Measurements from ENCODE around the gene SERTAD4. TPM values are rescaled to one million over a fixed set of nuclear protein-coding genes. Genes with fewer than 3 reads are reported as not detected.
"Not testable (repeated sequence)": the region's sequence is repeated elsewhere in the genome, so short reads cannot be mapped to it uniquely, and the experiment has no call there.

The SERTAD4 gene
- total RNA-seq, 1 experiment from 2014 or later, result 14.2 TPM

DNA sequence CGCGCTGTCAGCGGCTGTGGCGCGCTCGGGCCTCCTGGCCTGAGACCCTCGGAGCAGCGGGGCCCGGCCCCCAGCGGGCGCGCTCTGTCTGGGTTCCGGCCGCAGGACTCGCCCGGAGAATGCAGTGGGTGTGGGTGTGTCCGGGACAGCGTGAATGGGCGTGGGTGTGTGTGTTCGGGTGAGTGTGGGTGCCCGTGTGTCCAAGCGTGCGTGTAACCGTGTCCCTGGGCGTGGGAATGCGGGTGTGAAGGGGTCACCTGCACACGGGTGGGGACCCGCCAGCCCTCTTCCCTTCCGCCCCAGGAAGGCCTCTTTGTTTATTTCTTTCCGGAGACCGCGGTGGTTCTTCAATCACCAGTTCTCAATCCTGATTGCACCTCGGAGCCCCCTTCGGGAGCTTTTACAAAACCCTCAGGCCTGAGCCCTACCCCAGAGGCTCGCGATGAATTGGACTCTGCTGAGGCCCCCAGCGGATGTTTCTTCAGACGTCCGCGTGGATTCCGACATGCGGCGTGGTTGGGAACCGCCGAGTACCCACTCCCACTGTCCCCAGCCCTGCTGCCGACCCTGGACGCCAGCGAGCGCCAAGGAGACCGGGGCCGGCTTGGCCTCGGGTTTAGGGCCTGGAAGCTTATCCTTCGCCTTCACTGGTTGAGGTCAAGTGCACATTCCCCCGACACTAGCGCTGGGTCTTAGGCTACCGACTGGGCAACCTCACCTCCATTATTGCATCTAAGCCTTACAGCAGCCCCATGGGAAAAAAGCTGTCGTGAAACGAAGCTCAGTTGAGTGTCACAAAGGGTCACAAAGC, 19.3 kb downstream of the SERTAD4 start:
- DNase-seq (ENCODE audit: low spot score), result peak; percentile 30
- in situ Hi-C loops (cut with HindIII; ENCODE audit: low sequenced_read_pairs), result no loop called here

DNA sequence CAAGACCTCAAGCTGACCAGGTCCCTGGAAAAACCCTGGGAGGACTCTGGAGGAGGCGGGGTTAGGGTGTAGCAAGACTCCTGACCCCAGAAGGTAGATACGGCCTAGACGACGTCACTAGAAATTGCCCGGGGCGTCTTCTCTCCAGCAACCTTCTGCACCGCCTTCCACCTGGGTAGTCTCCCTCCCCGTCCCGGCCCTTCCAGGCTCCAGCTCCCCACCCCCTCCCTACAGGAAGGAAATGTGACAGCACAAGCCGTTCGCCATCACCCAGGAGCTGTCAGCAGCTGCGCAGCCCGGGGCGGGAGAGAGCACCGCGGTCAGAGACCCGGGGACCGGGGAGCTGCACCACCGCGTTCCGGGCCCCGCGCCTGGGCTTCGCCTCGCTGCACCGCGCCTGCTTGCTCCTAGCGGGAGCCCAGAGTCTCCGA, 20.0 kb downstream of the SERTAD4 start:
- DNase-seq (ENCODE audit: low spot score), result peak; percentile 61
- in situ Hi-C loops (cut with HindIII; ENCODE audit: low sequenced_read_pairs), result no loop called here

DNA sequence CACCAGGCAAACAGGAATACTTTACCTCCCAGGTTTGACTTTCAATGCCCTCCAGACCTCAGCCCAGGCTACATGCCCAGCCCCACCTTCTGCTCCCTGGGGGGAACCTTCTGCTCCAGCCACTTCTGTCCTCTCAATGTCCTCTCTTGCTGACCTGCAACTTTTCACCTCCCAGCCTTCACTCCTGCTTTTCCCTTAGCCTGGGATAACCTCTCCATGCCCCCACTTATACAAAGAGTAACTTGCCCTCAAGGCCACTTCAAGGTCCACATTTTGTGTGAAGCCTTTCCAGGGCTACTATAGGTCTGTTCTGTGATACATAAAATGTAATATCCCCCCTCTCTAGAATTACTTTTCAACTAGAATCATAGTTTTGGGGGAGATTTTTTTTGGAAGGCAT, 21.7 kb downstream of the SERTAD4 start:
- in situ Hi-C loops (cut with HindIII; ENCODE audit: low sequenced_read_pairs), result no loop called here
- no peak for DNase-seq (ENCODE audit: low spot score)

DNA sequence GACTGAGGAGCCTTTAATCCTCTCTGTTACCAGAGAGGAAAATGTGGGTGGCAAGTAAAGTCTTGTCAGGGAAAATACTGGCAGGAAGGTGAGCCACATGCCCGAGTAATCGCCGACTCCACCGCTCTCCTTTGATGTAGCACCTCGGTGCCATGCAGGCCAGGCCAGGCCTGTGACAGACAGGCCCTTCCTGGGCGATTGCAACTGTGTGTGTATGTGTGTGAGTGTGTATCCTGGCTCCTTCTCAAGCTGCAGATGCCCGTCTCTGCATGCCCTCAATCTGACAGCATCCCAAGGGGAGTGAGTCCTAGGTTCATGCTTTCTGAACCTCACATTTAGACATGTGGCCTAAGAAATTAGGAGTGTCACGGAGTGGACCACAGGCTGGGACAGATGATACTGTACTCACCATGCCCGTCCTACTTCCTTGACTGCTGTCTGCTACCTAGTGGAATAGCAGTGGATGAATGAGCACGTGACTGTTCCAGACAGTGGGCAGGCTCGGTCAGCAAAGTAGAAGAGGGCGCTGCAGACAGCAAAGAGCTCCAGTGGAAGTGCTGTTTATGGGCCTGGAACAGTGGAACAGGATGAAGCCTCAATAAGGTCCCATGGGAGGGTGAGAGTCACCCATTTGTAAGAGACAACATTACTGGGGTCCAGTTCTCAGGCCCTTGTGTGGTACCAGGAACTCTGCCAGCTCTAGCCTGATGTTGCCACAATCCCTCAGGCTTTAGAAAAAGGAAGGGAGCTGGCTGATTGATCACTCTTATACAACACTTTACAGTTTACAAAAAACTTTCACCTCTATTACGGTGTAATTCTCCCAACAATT, 25.3 kb downstream of the SERTAD4 start:
- in situ Hi-C loops (cut with HindIII; ENCODE audit: low sequenced_read_pairs), result no loop called here
- DNase-seq (ENCODE audit: low spot score), result no peak

DNA sequence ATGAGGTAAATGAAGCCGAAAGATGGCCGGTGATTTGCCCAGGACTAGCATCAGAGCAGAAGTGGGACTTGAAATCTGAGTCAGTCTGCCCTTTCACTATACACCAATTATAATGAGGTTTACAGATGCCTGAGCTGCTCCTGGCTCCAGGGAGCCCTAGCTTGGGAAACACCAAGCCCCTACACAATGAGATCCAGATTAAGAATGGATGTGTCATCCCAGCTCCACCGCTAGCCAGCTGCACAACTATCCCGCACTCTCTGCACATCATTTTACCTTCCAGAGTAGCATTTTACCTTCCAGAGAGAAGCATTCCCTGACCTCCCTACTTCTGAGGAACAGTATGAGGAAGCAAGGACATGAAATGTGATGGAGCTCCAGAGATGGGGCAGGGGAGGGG, 27.0 kb downstream of the SERTAD4 start:
- no peak for DNase-seq (ENCODE audit: low spot score)
- in situ Hi-C loops (cut with HindIII; ENCODE audit: low sequenced_read_pairs), result no loop called here

DNA sequence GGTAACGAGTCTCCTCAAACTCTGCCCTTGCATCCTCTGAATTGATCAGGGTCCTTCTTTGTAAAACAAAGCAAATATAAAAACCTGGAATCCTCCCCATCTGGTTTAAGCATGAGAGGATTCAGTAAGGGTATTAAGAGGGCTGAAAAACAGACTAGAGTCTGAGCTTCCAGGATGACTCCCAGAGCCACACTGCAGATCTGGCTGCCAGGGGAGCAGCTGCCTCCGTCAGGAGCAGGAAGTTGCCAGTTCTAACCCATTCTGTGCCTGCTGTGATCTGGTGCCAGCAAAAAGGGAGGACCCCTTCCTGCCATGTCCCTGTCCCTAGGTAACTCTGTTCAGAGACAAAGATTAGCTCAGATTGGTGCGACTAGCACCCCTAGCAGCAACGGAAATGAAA, 27.5 kb downstream of the SERTAD4 start:
- no peak for DNase-seq (ENCODE audit: low spot score)
- in situ Hi-C loops (cut with HindIII; ENCODE audit: low sequenced_read_pairs), result no loop called here

DNA sequence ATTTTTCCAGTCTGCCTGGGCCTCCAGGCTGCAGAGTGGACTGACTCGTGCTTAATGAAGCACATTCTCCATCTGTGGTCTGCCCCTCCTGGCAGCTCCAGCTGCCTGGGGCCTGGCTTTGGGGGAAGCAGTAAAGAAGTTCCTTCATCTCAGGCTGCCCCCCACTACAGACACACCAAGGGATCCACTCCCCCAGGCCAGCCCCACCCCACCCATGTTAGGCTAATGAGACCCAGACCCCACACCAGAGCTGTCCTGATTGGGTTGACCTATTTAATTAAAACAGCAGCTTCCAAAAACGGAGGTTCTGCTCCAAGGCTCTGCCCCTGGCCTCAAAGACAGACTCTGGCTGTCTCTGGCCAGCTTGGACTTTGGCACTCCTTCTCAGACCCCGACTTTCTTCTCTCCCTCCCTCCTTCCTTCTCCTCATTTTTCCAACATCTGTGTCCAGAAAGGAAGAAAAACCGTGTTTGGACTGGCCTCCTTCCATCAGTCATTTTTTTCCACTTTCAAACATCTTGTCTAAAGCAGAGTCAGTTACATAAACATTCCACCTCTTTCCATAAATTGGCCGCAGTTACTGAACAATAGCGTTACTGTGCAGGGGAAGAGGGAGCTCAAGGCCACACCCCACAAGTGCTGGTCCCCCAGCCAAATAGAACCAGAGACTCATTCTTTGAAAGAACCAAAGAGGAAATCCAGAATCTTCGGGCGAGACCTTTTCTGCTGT, 29.7 kb downstream of the SERTAD4 start:
- DNase-seq (ENCODE audit: low spot score), result no peak
- in situ Hi-C loops (cut with HindIII; ENCODE audit: low sequenced_read_pairs), result no loop called here

DNA sequence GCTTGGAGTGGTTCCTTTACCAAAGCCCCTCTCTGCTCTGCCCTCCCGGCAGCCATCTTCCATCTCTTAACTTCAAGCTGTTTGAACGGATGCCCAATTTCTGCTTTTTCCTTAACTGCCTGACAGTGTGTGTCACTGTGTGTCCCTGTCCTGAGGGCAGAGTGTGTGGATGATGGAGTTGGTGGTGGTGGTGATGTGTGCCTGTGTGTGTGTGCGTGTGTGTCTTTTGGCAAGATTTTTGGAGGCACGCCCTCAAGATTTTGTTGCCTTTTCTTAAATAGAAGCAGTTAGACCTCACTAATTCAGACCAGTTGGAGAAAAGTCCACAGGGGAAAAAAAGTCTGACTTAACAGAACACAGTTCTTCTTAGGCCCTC, 30.3 kb downstream of the SERTAD4 start:
- in situ Hi-C loops (cut with HindIII; ENCODE audit: low sequenced_read_pairs), result no loop called here
- no peak for DNase-seq (ENCODE audit: low spot score)

DNA sequence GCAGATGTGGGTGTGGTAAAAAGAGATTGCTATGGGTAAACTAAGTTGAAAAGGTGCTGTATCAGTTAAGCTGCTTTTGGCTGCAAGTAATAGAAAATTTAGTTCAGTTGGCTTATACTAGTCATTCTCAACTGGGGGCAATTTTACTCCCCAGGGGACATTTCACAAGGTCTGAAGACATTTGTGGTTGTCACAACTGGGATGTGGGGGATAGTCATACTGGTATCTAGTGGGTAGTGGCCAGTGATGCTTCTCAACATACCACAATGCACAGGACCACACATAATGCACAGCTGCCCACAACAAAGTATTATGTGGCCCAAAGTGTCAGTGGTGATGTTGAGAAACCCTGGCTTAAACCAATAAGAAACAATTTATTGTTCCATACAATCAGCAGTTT, 31.4 kb downstream of the SERTAD4 start:
- DNase-seq (ENCODE audit: low spot score), result no peak
- in situ Hi-C loops (cut with HindIII; ENCODE audit: low sequenced_read_pairs), result no loop called here

DNA sequence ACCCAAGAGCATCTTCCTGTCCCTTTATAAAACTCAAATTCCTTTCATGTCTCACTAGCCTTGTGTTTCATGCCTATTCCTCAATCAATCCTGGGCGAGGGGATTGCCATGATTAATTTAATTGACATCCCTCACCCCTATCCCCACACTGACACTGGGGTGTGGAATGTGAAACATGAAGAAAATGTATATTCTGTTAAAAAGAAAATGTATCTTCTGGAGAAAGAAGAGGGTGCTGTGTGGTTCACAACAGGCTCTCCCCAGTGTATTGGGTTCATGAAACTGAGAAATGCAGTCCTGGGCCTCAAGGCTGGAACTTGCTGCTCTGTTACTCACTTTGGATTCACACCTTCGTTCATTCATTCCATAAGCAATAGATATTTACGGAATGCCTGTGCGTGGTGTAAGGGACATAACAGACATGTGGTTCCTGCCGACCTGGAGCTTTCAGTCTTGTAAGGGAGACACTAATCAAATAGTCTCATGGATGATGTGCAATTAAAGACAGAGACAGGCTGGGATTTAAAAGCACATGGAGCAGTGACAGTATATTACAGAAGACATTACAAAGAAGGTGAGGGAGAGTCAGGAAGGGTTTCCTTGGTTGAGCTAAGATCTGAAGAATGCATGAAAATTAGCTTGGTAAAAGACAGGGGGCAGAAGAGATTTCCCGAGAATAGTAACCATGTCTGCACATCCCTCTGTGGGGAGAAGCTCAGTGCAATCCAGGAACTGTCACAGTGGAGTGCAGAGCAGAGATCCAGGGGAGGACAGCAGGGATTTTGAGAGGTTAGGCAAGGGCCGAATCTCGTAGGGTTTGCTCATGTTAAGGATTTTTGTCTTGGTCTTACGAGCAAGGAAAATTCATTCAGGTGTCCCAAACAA, 32.1 kb downstream of the SERTAD4 start:
- peak; percentile 47 for DNase-seq (ENCODE audit: low spot score)
- in situ Hi-C loops (cut with HindIII; ENCODE audit: low sequenced_read_pairs), result no loop called here

DNA sequence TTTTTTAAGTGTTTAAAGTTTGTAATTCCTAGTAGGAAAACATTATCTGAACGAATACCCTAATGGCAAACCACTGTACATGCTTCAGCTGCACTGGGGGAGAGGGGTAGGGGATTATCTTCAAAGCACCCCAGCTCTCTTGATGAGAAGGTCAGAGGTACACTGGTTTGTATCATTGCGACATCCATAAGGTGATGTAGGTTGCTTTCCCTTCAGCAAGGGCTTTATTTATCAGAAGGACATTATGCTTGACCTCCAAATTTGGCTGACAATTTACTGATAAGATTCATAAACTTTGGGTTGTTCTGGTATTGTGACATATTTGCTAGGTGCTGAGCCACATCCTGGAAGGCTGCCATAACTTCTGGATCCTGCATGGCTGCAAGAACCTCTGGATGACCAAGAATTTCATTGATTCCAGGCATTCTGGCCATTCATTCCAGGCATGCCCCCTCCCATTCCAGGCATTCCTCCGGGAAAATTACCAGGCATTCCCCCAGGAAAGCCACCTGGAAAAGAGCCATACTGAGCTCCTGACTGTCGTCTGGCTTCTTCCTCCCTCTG, 32.9 kb downstream of the SERTAD4 start:
- in situ Hi-C loops (cut with HindIII; ENCODE audit: low sequenced_read_pairs), result not testable (repeated sequence)
- peak; percentile 27 for DNase-seq (ENCODE audit: low spot score)

DNA sequence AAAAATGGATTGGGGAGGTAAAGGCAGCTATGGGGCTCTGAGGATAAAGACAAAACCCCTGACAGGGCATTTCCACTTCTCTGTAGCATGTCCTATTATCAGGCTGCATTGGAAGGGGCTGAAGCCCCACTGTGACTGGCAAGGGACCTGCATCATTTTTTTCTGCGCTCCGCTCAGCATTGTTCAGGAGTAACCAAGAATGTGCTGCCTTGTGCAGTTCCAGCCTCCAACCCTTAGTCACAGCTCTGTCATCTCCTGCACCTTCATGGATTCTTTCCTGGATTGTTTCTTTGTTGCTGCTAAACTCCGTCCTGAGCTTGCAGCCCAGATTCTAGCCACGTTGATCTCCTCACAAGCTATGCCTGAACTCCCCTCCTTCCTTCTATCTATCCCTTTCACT, 37.4 kb downstream of the SERTAD4 start:
- in situ Hi-C loops (cut with HindIII; ENCODE audit: low sequenced_read_pairs), result no loop called here
- DNase-seq (ENCODE audit: low spot score), result no peak

DNA sequence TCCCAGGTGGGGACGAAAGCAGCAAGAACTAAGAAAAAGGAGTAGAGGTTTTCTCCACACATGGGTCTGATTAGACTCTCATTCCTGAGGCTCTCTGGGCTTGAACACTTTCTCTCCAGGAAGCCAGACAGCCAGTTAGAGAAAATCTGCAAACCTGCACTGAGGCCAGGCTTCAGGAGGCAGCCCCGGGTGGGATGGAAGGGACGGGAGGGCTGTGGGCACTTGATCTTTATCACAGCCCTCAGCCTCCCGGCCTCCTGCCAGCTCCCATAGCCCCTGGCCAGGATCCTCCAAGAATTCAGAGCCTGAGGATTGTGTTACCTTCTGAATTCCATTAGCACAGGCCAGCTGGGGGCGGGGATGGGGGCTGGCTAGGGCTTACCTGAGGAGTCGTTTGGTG, 40.1 kb downstream of the SERTAD4 start:
- no peak for DNase-seq (ENCODE audit: low spot score)
- in situ Hi-C loops (cut with HindIII; ENCODE audit: low sequenced_read_pairs), result no loop called here

DNA sequence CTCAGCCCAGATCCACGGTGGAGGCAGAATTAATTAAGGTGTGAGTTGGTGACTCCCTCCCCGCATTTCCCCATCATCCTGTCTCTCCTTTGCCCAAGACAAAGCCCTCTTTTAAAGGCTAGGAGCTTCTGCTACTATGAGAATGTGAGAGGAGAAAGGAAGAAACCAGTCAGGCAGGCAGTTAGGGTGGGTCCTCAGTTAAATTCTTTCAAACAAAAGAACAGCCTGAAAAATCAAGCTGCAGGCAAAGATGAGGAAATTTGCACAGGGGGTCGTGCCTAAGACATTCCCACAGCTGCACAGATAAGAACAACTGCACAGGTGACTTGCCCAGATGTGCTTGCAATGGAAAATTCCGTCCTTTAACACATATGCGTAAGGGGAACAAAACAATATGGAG, 47.6 kb downstream of the SERTAD4 start:
- in situ Hi-C loops (cut with HindIII; ENCODE audit: low sequenced_read_pairs), result no loop called here
- DNase-seq (ENCODE audit: low spot score), result no peak

DNA sequence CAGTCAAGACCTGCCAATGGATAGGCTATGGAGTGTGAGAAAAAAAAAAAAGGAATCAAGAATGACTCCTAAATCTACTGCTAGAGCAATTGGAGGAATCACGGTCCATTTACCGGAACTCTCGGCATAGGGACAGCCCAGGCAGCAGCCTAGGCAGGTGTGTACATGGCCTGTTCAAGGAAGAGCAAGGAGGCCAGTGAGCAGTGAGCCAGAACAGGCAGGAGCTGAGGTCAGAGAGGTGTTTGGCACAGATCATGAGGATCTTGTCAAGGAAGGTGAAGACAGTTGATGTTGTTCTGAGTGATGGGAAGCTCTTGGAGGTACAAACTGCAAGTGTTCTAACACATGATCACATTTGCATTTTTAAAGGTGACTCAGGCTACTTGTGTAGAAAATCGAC, 55.5 kb downstream of the SERTAD4 start:
- in situ Hi-C loops (cut with HindIII; ENCODE audit: low sequenced_read_pairs), result no loop called here
- DNase-seq (ENCODE audit: low spot score), result no peak

DNA sequence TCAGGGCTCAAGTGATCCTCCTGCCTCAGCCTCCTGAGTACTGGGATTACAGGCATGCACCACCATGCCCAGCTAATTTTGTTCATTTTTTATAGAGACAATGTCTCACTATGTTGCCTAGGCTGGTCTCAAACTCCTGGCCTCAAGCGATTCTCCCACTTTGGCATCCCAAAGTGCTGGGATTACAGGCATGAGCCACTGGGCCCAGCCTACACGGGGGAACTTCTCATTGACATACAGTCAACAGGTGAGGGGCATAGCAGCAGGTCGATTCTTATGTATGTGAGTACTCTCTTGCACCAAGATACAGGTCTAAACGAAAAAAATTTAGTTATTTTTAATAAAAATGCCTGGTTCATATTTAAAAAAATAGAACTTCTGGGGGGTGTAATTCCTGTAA, 56.7 kb downstream of the SERTAD4 start:
- DNase-seq (ENCODE audit: low spot score), result no peak
- in situ Hi-C loops (cut with HindIII; ENCODE audit: low sequenced_read_pairs), result no loop called here

DNA sequence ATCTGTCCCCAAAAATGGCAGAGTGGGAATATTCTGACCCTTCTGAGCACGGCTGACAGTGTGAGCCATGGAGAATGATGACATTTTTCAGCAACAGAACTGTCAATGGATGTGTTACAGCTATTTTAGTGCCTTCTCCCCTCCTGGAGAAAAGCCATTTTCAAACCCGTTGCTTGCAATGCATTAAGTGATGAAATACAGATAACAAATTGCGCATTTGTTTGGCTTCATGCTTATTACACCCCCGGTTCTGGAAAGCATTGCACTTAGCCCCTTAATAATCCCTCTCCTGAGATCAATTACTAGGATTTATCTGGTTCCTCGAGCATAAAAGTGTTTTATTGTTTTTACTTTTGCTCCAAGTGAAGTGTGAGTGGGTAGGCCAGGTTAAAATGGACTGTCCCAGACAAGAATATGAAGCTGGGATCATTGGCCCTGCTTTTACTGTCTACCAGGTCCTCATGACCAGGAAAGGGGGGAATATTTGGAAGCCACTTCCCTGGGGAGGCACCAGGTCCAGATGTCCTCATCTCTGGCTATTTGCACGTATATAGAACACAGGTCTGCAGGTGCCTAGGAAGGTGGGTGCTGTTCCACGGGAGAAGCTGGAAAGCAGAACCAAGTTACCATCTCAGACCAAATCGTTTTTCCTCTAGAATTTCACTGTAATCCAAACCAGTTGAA, 58.6 kb downstream of the SERTAD4 start:
- DNase-seq (ENCODE audit: low spot score), result no peak
- in situ Hi-C loops (cut with HindIII; ENCODE audit: low sequenced_read_pairs), result no loop called here

DNA sequence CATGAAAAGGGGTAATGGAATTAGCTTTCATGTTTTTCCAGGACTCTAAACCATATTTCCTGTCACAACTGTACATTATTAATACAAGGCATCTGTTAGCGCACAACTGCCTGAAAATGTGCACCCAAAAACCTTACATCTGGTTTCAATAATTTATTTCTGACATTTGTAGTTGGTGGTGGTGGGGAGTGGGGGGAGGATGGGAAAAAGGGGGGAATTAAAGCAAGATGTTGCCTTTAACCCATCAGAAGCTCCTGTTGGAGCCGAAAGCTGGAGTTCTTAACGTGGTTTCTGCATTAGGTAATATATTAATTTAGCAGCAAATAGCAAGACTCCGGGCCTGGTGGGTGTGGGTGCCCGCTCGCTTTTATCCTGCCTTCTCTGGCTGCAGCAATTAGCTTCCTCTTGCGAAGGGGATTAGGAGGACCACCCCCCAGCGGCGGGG, 59.2 kb downstream of the SERTAD4 start:
- in situ Hi-C loops (cut with HindIII; ENCODE audit: low sequenced_read_pairs), result no loop called here
- no peak for DNase-seq (ENCODE audit: low spot score)
